Nucleus accumbens (tissue), 56 donors: ENCODE measurements around the gene ITGAL.
"Not testable (repeated sequence)": the region's sequence is repeated elsewhere in the genome, so short reads cannot be mapped to it uniquely, and the experiment has no call there.

Source experiments
- DNase-seq, 56 donors: peaks; one replicate each; lab custom pipeline; 2025; lab: John Stamatoyannopoulos, UW

ITGAL gene

DNA sequence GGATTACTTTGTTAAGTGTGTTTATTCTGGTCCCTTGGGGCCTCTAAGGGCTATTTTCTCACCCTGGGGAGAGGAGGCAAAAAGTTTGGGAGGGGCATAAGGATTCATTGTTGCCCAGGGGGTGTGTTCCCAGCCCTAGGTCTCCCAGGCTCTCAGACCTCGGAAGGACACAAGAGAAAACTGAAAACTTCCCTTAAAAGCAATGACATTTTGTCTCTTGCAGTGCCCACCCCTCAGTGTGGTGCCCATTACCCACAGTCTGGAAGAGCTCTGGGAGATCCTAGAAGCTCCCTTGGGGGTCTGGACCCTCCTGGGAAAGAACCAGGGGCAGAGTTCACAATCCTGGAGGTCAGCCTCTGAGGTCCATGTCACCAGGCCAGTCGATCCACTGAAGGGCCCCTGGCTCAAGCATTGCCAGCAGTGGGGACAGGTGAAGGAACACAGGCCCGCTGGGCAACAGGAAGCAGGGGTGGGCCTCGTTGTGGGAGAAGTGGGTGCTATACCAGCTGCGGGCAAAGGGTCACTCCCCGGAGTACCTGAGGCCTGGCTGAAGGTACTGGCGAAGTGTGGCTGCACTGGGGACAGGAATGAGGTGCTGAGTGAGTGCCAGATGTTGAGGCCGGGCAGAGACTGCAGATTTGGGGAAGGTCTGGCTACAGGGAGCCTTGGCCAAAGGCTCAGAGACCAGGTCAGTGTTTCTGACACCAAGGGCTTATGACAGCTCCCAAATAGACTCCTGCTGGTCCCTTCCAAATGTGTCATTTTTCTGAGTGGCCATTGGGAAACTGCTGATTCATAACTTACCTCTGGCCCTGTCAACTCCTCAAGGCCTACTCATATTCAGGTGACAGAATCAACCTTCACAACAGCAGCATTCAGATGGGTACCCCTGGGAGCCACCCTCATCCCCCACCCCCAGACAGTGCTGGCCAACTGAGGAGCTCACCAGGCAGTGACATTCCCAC lies 66.7 kb downstream of the ITGAL start:
- DNase-seq: no peak

GRCh38 chr16:30539986-30540526 lies 67.5 kb downstream of the ITGAL start:
- DNase-seq: not testable (repeated sequence)

GRCh38 chr16:30540916-30541464 lies 68.4 kb downstream of the ITGAL start:
- not testable (repeated sequence) for DNase-seq

GRCh38 chr16:30541502-30542329 lies 69.2 kb downstream of the ITGAL start:
- DNase-seq: no peak

- DNase-seq: no peak
Observed at GRCh38 chr16:30543067-30543466, 70.5 kb downstream of the ITGAL start.

- DNase-seq: no peak
Observed at GRCh38 chr16:30546115-30546514, 73.6 kb downstream of the ITGAL start.

DNA sequence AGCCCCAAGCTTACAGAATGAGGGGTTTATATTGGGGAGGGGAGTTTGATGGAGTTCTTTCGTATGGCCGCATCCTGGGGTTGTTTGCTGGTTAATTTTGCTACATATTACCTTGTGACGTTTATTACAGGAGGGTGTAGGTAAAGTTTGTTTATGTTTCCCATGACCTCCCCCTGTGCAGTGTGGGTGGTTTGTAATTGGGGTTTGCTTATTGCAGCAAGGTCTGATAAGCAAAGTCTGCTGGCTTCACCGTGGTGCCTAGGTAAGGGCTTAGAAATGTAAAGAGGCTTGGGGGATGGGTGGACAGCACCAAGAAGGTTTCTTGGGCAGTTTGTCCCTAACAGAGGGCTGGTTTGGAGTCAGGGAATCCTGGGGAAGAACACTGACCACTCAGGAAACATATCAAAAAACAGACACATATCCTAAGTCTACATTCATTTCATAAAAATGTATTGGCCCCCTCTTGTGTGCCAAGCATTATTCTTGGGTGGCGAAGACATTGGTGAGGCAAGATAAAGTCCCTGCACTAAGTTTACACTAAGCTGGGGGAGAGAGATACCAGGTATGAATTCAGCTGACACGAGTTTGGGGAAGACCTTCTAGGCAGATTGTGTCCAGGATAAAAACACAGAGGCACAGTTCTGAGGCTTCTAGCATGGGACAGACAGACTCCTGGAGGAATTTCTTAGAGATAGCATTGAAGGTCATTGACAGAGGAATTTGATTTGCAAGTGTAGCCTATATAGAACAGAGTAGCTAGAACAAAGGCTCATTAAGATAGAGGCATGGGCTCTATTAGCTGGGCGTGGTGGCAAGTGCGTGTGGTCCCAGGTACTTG lies 76.1 kb downstream of the ITGAL start:
- DNase-seq: no peak

DNA sequence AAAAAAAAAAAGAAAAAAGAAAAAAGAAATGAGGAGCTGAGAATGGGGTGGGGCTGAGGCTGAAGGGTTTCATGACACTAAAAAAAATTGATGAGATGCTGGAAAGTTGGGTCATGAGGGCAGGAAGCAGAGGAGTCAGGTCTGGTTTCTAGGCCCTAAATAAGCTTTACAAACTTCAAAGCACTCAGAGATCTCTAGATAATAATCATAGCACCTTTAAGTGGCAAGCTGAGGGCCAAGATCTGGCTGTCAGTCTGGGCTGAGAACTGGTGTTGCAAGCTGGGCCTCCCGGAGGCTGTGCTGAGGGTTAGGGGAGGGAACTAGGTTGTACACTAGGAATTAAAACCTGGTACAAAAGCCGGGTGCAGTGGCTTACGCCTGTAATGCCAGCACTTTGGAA lies 79.2 kb downstream of the ITGAL start:
- no peak for DNase-seq

DNA sequence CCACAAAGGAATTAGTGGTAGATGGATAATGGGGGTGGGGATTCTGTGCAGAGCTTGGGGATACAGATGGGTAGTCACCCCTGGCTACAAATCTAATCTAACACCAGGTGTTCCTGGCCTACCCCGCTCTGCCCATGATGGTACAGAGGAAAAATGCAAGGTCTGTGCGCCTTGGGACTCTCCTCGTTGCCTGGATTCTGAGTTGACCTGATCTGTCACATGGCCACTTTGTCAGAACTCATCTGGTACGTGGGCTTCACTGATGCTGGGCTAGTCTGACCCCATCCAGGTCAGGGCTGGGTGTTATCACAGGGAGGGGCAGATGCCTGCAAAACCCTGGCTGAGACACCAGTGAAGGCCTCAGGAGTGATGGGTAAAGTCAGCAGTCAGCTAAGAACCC lies 80.4 kb downstream of the ITGAL start:
- no peak for DNase-seq

DNA sequence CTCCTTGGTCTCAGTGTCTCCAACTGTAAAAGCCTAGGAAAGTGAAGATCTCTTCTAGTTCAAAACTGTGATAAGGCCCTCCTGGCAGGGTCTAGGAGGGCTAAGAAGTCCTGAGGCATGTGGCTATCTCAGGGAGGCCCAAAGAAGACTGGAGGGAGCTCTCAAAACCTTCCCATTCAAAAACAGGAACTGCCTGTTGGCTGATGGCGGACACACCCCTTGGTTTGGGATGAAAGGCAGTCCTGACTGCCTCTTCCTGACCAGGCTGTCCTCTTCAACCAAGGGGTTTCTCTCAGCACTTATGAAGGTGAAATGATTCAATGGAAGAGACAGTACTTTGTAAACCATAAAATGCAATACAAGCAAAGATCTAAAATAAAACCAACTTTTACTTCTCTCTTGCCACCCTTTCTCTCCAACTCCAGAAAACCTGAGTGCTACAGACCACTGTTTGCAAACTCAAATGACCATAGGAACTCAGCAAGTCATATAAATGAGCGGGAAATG lies 80.9 kb downstream of the ITGAL start:
- no peak for DNase-seq

DNA sequence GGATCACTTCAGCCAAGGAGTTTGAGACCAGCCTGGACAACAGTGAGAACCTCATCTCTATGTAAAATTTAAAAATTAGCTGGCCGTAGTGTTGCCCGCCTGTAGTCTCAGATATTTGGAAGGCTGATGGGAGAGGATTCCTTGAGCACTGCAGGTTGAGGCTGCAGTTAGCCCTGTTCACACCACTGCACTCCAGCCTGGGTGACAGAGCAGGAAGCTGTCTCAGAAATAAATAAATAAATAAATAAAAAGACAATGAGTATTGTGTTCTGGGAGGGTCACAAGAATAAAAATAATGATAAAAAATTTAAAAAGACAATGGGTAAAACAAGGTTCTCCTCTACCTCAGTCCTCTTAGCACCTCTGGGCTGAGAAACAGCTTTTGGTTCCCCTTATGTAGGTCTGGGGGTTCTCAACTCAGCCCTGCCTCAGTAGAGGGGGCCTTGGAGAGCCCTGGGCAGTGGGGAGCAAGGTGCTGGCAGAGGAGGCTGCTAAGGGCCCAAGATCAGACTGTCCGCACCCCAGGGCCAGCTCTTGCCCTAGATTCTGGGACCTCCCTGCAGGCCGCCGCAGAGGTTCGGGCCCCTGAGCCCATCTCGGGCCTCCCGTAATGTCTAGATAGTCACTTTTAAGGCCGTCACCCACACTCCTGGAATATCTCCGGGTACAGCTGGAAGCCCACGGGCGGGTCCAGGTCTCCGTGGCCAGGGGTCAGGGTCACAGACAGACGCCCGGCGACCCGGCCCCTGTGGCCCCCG lies 82.2 kb downstream of the ITGAL start:
- no peak for DNase-seq

GRCh38 chr16:30555315-30556124 lies 83.0 kb downstream of the ITGAL start:
- no peak for DNase-seq

DNA sequence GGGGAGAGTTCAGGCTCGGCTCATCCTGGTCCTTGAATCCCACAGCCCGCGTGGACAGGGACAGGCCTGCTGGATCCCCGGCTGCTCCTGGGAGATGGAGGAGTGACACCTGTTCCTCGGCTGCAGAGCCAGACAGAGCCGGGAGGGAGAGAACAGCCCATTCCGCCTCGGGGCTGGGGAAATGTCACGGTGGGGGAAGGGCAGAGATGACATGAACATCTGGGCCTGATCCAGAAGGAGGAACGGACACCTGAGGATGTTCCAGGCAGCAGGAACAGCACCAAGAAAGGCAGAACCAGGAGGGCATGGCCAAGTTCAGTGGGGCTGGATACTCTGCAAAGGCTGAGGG lies 83.6 kb downstream of the ITGAL start:
- no peak for DNase-seq

GRCh38 chr16:30557707-30557956 lies 85.1 kb downstream of the ITGAL start:
- peak in 4 of 56 donors; percentile 35 to 60 (median 39) for DNase-seq

DNA sequence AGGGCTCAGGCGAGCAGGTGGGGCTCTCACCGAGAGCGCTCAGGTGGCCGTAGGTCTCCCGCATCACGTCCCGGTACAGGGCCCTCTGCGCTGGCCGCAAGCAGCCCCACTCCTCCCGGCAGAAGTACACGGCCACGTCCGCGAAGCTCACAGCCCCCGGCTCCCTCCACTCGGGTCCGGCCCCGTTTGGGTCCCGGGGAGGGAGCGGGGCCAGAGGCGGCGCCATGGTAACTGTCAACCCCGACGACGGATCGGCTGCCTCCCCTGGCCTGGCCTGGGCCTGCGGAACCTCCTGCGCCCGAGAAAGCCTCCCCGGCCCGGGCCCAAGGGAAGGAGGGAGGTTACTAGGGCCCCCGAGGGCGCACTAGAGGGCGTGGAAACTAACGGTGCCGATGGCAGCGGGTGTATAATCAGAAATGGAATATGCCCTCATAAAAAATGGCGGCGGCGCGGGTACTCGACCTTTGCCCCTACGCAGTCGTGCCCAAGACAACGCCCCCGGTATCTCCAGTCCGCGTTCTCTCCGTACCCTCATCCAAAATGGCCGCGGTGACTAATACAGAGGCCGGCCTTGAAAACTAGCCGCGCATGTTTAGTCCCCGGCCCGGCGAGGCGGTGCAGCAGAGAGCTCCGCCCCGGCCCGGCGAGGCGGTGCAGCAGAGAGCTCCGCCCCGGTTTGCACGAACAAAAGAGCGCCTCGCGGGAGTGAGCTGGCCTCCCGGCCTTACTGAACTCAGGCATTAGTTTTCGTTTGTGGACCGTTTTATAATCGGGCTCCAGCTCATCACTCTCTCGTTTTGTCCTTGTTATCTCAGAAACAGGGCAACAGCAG lies 85.6 kb downstream of the ITGAL start, which contains the start of gene ZNF764:
ZNF764 (minus strand) TSS at position 418 of the 832 bp plus-strand sequence; CDS start at position 226, 192 bp downstream.
- DNase-seq: peak; percentile 57 to 99 (median 96)

GRCh38 chr16:30558789-30559377 lies 86.3 kb downstream of the ITGAL start:
- no peak for DNase-seq

DNA sequence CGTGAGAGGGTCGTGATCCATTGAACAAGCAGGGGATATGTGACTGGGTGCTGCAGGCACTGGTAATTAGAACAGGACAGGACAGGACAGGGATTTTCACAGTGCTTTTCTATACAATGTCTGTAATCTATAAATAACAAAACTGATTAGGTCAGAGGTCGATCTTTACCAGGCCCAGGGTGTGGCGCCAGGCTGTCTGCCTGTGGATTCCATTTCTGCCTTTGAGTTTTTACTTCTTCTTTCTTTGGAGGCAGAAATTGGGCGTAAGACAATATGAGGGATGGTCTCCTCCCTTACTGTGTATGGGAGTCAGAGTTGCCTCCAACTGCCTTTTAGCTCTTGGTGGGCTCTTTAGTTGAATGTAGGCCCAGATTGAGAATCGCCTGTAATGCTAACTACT lies 87.1 kb downstream of the ITGAL start:
- DNase-seq: no peak
